Liver (tissue), 9 donors: ENCODE data around the gene SERPINF2. TPM values are rescaled to one million over a fixed set of nuclear protein-coding genes. Genes with fewer than 3 reads are reported as not detected.
A peak's percentile ranks its signal among the peaks of the same experiment; 100 is the strongest.

Source experiments
- DNase-seq: peaks from one replicate; pipeline ENCODE4 v3.0.0-alpha.2; 2017; ENCODE audit warnings: low spot score
- H3K27ac ChIP-seq, 2 donors: one replicate each; pipeline ENCODE4 v1.7.0; 2013; ENCODE audit warnings: inconsistent platforms in 2 of 2, low read length in 2 of 2, control low read depth in 1 of 2, low read depth in 1 of 2, mild to moderate bottlenecking in 1 of 2
- H3K27me3 ChIP-seq, 4 donors: one replicate each; pipeline versions ENCODE4 v1.6.1 to v1.7.0; 2013; ENCODE audit warnings: low read length in 3 of 4, inconsistent platforms in 1 of 4, mild to moderate bottlenecking in 1 of 4, moderate library complexity in 1 of 4; ENCODE audit not compliant: control insufficient read depth in 4 of 4, insufficient read depth in 4 of 4
- H3K36me3 ChIP-seq, 4 donors: one replicate each; pipeline versions ENCODE4 v1.6.1 to v1.7.0; 2013; ENCODE audit warnings: low read length in 3 of 4, mild to moderate bottlenecking in 3 of 4, low read depth in 1 of 4, moderate library complexity in 1 of 4; ENCODE audit not compliant: control insufficient read depth in 4 of 4, insufficient read depth in 3 of 4
- H3K4me1 ChIP-seq, 4 donors: one replicate each; pipeline versions ENCODE4 v1.6.1 to v1.7.0; 2013; ENCODE audit warnings: low read length in 3 of 4, mild to moderate bottlenecking in 3 of 4, moderate library complexity in 1 of 4; ENCODE audit not compliant: control insufficient read depth in 4 of 4, insufficient read depth in 4 of 4
- H3K4me3 ChIP-seq, 3 donors: one replicate each; pipeline versions ENCODE4 v1.6.1 to v1.7.0; 2013; ENCODE audit warnings: low read length in 3 of 3, control low read depth in 1 of 3, low read depth in 1 of 3, mild to moderate bottlenecking in 1 of 3
- H3K9ac ChIP-seq, 2 donors: one replicate each; pipeline ENCODE4 v1.7.0; 2013; ENCODE audit warnings: low read length in 2 of 2, mild to moderate bottlenecking in 2 of 2, moderate library complexity in 2 of 2, control low read depth in 1 of 2, low read depth in 1 of 2
- H3K9me3 ChIP-seq, 4 donors: one replicate each; pipeline versions ENCODE4 v1.6.1 to v1.7.0; 2013; ENCODE audit warnings: low read length in 3 of 4; ENCODE audit not compliant: control insufficient read depth in 4 of 4
- EGR1 ChIP-seq, 2 donors: IDR thresholded peaks; 2 replicates each; pipeline ENCODE4 v1.6.1; 2016 to 2018; ENCODE audit warnings: antibody characterized with exemption in 2 of 2, low read depth in 2 of 2
- FOXA1 ChIP-seq: IDR thresholded peaks from 2 replicates; pipeline ENCODE4 v1.6.1; 2016; ENCODE audit warnings: antibody characterized with exemption
- FOXA2 ChIP-seq: IDR thresholded peaks from 2 replicates; pipeline ENCODE4 v1.6.1; 2016; ENCODE audit warnings: antibody characterized with exemption
- GABPA ChIP-seq, 2 donors: IDR thresholded peaks in 1 of 2; conservative IDR thresholded peaks in 1 of 2; 2 replicates each; pipeline ENCODE4 v1.6.1; 2016; ENCODE audit warnings: antibody characterized with exemption in 2 of 2, mild to moderate bottlenecking in 1 of 2, moderate library complexity in 1 of 2
- HNF4A ChIP-seq, 2 donors: conservative IDR thresholded peaks; 2 replicates each; pipeline ENCODE4 v1.6.1; 2016; ENCODE audit warnings: antibody characterized with exemption in 2 of 2, mild to moderate bottlenecking in 2 of 2
- HNF4G ChIP-seq: IDR thresholded peaks from 2 replicates; pipeline ENCODE4 v1.6.1; 2016; ENCODE audit warnings: antibody characterized with exemption
- JUND ChIP-seq, 2 donors: IDR thresholded peaks; 2 replicates each; pipeline ENCODE4 v1.6.1; 2016; ENCODE audit warnings: antibody characterized with exemption in 2 of 2
- NR2F2 ChIP-seq: IDR thresholded peaks from 2 replicates; pipeline ENCODE4 v1.6.1; 2016; ENCODE audit warnings: antibody characterized with exemption
- RAD21 ChIP-seq, 2 donors: IDR thresholded peaks; 2 replicates each; pipeline ENCODE4 v1.6.1; 2016; ENCODE audit warnings: antibody characterized with exemption in 2 of 2, mild to moderate bottlenecking in 2 of 2
- RXRA ChIP-seq, 2 donors: IDR thresholded peaks; 2 replicates each; pipeline ENCODE4 v1.6.1; 2017 to 2018; ENCODE audit warnings: antibody characterized with exemption in 2 of 2, mild to moderate bottlenecking in 1 of 2
- SP1 ChIP-seq: IDR thresholded peaks from 2 replicates; pipeline ENCODE4 v1.6.1; 2018; ENCODE audit warnings: antibody characterized with exemption, mild to moderate bottlenecking
- TAF1 ChIP-seq: conservative IDR thresholded peaks from 2 replicates; pipeline ENCODE4 v1.6.1; 2016; ENCODE audit warnings: antibody characterized with exemption, mild to moderate bottlenecking
- YY1 ChIP-seq: IDR thresholded peaks from 2 replicates; pipeline ENCODE4 v1.6.1; 2016; ENCODE audit warnings: antibody characterized with exemption, mild to moderate bottlenecking
- WGBS: extraction: QIAGEN DNeasy Blood & Tissue Kit; methylation state at CpG from one replicate; pipeline ENCODE4 v1.1.7; 2013; 5-methylcytosine and 5-hydroxymethylcytosine counted together
- polyA plus RNA-seq, 2 donors: library from polyadenylated mRNA; stranded (reverse) in 1 of 2; unstranded in 1 of 2; fragments of 200-250 nt in 1 of 2; fragments of >200 nt in 1 of 2; fragmentation: Nextera tagmentation in 1 of 2; extraction: Ambion mirVana in 1 of 2; gene quantifications; one replicate each; pipeline versions ENCODE4 v1.2.1 to v1.2.3, GENCODE V29; 2013 to 2015
- total RNA-seq, 2 donors: library from RNA; depleted of rRNA; stranded (reverse); fragments of >200 nt; gene quantifications; one replicate each; pipeline ENCODE4 v1.2.3, GENCODE V29; 2014
- TF ChIP-seq, protein P1 (sequence below): fragments of 150-350 bp; IDR thresholded peaks from 2 replicates; pipeline ENCODE4 v1.5.1; 2017; ENCODE audit warnings: improper control_type of control experiment, low read depth, low read length; ENCODE audit not compliant: missing input control
- TF ChIP-seq, protein P2 (sequence below): IDR thresholded peaks from 2 replicates; pipeline ENCODE4 v1.6.1; 2016; ENCODE audit warnings: antibody characterized with exemption
- TF ChIP-seq, protein P3 (sequence below): IDR thresholded peaks from 2 replicates; pipeline ENCODE4 v1.6.1; 2016; ENCODE audit warnings: antibody characterized with exemption
- TF ChIP-seq, protein P4 (sequence below): IDR thresholded peaks from 2 replicates; pipeline ENCODE4 v1.6.1; 2016; ENCODE audit warnings: antibody characterized with exemption
- TF ChIP-seq, protein P5 (sequence below): IDR thresholded peaks from 2 replicates; pipeline ENCODE4 v1.6.1; 2016; ENCODE audit warnings: antibody characterized with exemption, mild to moderate bottlenecking
- donor health status: healthy.
- donor health status: healthy.
- donor health status: healthy.
- donor health status: healthy.
- donor health status: healthy.

SERPINF2 gene
- total and polyA plus RNA-seq, 4 donors: 477 to 1,248 (median 675) TPM

DNA sequence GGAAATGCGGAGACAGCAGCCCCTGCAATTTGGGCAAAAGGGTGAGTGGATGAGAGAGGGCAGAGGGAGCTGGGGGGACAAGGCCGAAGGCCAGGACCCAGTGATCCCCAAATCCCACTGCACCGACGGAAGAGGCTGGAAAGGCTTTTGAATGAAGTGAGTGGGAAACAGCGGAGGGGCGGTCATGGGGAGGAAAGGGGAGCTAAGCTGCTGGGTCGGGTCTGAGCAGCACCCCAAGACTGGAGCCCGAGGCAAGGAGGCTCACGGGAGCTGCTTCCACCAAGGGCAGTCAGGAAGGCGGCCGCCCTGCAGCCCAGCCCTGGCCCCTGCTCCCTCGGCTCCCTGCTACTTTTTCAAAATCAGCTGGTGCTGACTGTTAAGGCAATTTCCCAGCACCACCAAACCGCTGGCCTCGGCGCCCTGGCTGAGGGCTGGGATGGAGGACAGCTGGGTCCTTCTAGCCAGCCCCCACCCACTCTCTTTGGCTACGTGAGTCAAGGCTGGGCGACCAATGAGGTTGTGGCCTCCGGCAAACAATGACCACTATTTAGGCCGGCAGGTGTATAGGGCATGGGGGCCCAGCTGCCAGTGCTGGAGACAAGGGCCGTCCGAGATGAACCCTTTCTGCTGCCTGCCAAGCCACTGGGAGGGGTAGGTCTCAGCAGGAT is 19.7 kb downstream of the SERPINF2 start:
- peak overlapping the region; percentile 71 to 88 (median 79) for H3K4me3 ChIP-seq
- 30% methylated on average over 21 of the region's 21 CpGs for WGBS
- H3K9me3 ChIP-seq: no peaks in the 10 kb centered on the region
- peaks cover 4 to 34% (median 11%) of the 10 kb centered on the region in 4 donors for H3K4me1 ChIP-seq
- peak overlapping the region; percentile 82 to 89 for H3K9ac ChIP-seq
- H3K36me3 ChIP-seq: peaks cover 0 to under 1% (median 0%) of the 10 kb centered on the region in 4 donors
- no peaks in the 10 kb centered on the region for H3K27me3 ChIP-seq
- peak overlapping the region; percentile 94 to 99 for H3K27ac ChIP-seq
- TF ChIP-seq EGR1 (IDR thresholded peaks at IDR 0.05; ENCODE audit: low read depth in 2 of 2) (peak in 1 of 2 donors; percentile 39), NR2F2 (no peak), RXRA (IDR thresholded peaks at IDR 0.05) (peak in 1 of 2 donors; percentile 14)
- TF ChIP-seq, protein P1, sequence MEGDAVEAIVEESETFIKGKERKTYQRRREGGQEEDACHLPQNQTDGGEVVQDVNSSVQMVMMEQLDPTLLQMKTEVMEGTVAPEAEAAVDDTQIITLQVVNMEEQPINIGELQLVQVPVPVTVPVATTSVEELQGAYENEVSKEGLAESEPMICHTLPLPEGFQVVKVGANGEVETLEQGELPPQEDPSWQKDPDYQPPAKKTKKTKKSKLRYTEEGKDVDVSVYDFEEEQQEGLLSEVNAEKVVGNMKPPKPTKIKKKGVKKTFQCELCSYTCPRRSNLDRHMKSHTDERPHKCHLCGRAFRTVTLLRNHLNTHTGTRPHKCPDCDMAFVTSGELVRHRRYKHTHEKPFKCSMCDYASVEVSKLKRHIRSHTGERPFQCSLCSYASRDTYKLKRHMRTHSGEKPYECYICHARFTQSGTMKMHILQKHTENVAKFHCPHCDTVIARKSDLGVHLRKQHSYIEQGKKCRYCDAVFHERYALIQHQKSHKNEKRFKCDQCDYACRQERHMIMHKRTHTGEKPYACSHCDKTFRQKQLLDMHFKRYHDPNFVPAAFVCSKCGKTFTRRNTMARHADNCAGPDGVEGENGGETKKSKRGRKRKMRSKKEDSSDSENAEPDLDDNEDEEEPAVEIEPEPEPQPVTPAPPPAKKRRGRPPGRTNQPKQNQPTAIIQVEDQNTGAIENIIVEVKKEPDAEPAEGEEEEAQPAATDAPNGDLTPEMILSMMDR: no peak
- DNase-seq: no peak

DNA sequence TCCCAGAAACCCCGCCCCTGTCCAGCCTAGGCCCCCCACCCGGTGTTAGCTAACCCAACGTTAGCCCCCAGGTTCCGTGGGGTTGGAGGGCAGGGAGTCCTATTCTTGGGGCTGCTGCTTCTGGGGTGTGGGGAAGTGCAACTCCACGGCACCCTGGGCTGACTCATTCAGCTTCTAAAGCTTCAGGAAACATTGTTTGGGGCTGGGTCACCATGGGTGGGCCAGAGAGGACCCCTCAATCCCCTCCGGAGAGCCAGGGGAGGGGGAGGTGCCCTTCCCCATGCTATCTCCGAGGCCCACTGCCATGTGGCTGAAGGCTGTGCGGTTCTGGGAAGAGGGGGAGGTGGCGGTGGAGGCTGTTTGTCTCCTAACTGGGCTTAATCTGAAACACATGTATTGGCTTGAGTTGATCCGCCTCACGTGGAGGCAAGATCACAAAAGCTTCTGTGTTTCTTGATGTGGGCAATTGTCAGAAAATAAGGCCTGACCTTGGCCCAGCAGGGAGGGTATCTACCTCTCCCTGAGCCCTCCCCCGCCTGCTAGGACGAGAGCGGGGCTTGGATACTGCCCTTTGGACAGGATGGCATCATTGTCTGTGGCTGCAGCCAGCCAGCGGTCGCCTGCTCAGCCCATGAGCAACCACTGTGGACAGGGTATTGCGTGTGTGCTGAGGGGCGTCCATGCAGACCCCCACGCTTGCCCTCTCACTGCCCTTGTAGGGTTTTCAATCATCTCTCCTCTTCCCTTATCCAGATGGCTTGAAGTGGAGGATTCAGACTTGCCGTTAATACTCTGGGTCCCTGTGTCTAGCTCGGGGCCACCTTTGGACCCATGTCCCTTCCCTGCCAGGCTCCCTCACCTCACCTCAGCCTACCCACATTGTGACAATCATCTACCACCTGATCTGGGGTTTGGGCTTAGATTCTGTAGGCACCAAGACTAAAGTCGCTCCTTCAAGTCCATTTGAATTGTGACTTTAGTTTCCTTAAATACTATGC is 20.5 kb downstream of the SERPINF2 start:
- Histone ChIP-seq H3K9me3 (no peaks in the 10 kb centered on the region), H3K27me3 (no peaks in the 10 kb centered on the region), H3K36me3 (peaks cover 0 to 4% (median 1%) of the 10 kb centered on the region in 4 donors), H3K9ac (peak overlapping the region; percentile 82 to 89), H3K4me1 (peaks cover 4 to 34% (median 11%) of the 10 kb centered on the region in 4 donors), H3K4me3 (peak overlapping the region; percentile 71 to 88 (median 79)), H3K27ac (peak overlapping the region; percentile 94 to 99)
- TF ChIP-seq, protein P2, sequence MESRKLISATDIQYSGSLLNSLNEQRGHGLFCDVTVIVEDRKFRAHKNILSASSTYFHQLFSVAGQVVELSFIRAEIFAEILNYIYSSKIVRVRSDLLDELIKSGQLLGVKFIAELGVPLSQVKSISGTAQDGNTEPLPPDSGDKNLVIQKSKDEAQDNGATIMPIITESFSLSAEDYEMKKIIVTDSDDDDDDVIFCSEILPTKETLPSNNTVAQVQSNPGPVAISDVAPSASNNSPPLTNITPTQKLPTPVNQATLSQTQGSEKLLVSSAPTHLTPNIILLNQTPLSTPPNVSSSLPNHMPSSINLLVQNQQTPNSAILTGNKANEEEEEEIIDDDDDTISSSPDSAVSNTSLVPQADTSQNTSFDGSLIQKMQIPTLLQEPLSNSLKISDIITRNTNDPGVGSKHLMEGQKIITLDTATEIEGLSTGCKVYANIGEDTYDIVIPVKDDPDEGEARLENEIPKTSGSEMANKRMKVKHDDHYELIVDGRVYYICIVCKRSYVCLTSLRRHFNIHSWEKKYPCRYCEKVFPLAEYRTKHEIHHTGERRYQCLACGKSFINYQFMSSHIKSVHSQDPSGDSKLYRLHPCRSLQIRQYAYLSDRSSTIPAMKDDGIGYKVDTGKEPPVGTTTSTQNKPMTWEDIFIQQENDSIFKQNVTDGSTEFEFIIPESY: peak; percentile 49
- peak; percentile 88 to 95 for TF ChIP-seq RXRA (IDR thresholded peaks at IDR 0.05)
- TF ChIP-seq HNF4G: peak; percentile 87
- TF ChIP-seq FOXA2: no peak
- peak; percentile 94 for TF ChIP-seq SP1
- TF ChIP-seq, protein P1: no peak
- peak; percentile 94 for TF ChIP-seq TAF1
- peak; percentile 93 to 94 for TF ChIP-seq HNF4A (conservative IDR thresholded peaks at IDR 0.05)
- TF ChIP-seq, protein P3, sequence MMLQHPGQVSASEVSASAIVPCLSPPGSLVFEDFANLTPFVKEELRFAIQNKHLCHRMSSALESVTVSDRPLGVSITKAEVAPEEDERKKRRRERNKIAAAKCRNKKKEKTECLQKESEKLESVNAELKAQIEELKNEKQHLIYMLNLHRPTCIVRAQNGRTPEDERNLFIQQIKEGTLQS: peak; percentile 92
- peak; percentile 47 for TF ChIP-seq YY1
- TF ChIP-seq, protein P4, sequence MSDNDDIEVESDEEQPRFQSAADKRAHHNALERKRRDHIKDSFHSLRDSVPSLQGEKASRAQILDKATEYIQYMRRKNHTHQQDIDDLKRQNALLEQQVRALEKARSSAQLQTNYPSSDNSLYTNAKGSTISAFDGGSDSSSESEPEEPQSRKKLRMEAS: peak; percentile 63
- no peak for TF ChIP-seq FOXA1
- peak in 1 of 2 donors; percentile 39 for TF ChIP-seq RAD21 (IDR thresholded peaks at IDR 0.05)
- TF ChIP-seq NR2F2: peak; percentile 45
- peak; percentile 85 to 90 for TF ChIP-seq JUND (IDR thresholded peaks at IDR 0.05)
- TF ChIP-seq, protein P5, sequence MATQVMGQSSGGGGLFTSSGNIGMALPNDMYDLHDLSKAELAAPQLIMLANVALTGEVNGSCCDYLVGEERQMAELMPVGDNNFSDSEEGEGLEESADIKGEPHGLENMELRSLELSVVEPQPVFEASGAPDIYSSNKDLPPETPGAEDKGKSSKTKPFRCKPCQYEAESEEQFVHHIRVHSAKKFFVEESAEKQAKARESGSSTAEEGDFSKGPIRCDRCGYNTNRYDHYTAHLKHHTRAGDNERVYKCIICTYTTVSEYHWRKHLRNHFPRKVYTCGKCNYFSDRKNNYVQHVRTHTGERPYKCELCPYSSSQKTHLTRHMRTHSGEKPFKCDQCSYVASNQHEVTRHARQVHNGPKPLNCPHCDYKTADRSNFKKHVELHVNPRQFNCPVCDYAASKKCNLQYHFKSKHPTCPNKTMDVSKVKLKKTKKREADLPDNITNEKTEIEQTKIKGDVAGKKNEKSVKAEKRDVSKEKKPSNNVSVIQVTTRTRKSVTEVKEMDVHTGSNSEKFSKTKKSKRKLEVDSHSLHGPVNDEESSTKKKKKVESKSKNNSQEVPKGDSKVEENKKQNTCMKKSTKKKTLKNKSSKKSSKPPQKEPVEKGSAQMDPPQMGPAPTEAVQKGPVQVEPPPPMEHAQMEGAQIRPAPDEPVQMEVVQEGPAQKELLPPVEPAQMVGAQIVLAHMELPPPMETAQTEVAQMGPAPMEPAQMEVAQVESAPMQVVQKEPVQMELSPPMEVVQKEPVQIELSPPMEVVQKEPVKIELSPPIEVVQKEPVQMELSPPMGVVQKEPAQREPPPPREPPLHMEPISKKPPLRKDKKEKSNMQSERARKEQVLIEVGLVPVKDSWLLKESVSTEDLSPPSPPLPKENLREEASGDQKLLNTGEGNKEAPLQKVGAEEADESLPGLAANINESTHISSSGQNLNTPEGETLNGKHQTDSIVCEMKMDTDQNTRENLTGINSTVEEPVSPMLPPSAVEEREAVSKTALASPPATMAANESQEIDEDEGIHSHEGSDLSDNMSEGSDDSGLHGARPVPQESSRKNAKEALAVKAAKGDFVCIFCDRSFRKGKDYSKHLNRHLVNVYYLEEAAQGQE: peak; percentile 79
- peak; percentile 42 to 58 for TF ChIP-seq EGR1 (IDR thresholded peaks at IDR 0.05; ENCODE audit: low read depth in 2 of 2)
- TF ChIP-seq GABPA (IDR thresholded peaks at IDR 0.05 in 1 of 2, conservative IDR thresholded peaks at IDR 0.05 in 1 of 2): peak in 1 of 2 donors; percentile 14
- WGBS: 26% methylated on average over 22 of the region's 22 CpGs
- DNase-seq: peak; percentile 65
